ENCODE data around the gene CPTP.
A peak's percentile ranks its signal among the peaks of the same experiment; 100 is the strongest.
"Not testable (repeated sequence)": the region's sequence is repeated elsewhere in the genome, so short reads cannot be mapped to it uniquely, and the experiment has no call there.

The CPTP gene

DNA sequence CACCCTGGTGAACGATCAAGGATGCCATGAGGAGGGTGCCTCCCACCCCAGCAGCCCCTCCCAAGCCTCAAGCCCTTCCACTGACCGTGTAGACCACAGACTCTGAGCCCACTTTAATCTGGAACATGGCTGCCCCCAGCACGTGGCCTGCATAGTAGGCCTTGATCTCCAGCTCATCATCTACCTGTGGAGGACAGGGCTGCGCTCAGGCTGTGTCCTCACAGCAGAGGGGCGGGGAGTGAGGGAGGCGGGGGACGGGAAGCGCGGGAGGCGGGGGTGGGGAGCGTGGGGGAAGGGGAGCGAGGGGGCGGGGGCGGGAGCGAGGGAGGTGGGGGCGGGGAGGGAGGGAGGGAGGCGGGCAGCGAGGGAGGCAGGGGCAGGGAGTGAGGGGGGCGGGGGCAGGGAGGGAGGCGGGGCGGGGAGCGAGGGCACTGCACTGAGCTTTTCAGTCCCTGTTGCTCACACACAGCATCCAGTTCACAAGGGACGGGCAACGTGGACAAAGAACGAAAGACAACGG, 9.1 kb upstream of the CPTP start:
- Mint-ChIP-seq H3K36me3 (ENCODE audit: low read depth) (peaks cover 22% of the 10 kb centered on the region), H3K4me3 (peak overlapping the region in 2 of 3 experiments; percentile 24 to 30), H3K27ac (peak overlapping the region in 2 of 3 experiments; percentile 67 to 74), H3K4me1 (peaks cover 16% of the 10 kb centered on the region), H3K9me3 (no peaks in the 10 kb centered on the region), H3K27me3 (ENCODE audit: low read depth) (no peaks in the 10 kb centered on the region)
- TF ChIP-seq, protein P1, sequence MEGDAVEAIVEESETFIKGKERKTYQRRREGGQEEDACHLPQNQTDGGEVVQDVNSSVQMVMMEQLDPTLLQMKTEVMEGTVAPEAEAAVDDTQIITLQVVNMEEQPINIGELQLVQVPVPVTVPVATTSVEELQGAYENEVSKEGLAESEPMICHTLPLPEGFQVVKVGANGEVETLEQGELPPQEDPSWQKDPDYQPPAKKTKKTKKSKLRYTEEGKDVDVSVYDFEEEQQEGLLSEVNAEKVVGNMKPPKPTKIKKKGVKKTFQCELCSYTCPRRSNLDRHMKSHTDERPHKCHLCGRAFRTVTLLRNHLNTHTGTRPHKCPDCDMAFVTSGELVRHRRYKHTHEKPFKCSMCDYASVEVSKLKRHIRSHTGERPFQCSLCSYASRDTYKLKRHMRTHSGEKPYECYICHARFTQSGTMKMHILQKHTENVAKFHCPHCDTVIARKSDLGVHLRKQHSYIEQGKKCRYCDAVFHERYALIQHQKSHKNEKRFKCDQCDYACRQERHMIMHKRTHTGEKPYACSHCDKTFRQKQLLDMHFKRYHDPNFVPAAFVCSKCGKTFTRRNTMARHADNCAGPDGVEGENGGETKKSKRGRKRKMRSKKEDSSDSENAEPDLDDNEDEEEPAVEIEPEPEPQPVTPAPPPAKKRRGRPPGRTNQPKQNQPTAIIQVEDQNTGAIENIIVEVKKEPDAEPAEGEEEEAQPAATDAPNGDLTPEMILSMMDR (IDR thresholded peaks at IDR 0.05; ENCODE audit: unreplicated experiment in 3 of 3) = no peak

DNA sequence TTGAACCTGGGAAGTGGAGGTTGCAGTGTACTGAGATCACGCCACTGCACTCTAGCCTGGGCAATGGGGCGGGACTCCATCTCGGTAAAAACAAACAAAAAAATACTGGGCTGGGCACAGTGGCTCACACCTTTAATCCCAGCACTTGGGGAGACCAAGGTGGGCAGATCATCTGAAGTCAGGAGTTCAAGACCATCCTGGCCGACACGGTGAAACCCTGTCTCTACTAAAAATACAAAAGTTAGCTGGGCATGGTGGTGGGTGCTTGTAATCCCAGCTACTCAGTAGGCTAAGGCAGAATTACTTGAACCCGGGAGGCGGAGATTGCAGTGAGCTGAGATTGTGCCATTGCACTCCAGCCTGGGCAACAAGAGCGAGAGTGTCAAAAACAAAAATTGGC, 8.4 kb upstream of the CPTP start:
- H3K27ac Mint-ChIP-seq = peak overlapping the region in 1 of 3 experiments; percentile 74
- not testable (repeated sequence) for H3K9me3 Mint-ChIP-seq; H3K27me3 Mint-ChIP-seq (ENCODE audit: low read depth); H3K4me3 Mint-ChIP-seq
- peaks cover 16% of the 10 kb centered on the region for H3K4me1 Mint-ChIP-seq
- H3K36me3 Mint-ChIP-seq (ENCODE audit: low read depth) = peaks cover 22% of the 10 kb centered on the region

DNA sequence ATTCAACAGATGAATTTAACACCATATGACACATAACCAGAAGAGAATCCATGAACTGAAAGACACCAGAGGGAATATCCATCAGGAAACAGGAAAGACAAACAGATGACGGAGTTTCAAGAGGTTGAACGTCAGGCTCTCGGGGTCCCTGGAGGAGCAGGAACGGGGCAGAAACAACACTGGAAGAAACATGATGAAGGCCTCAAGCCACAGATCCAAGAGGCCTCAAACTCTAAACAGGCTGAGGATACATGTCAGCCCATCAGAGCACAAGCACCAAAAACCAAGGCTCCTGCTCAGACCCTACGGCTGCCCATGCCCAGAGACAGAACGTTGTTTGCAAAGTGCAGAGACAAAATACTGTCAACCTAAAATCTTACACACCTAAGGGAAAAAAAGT, 7.2 kb upstream of the CPTP start:
- peaks cover 22% of the 10 kb centered on the region for H3K36me3 Mint-ChIP-seq (ENCODE audit: low read depth)
- H3K27ac Mint-ChIP-seq = no peak overlapping the region

DNA sequence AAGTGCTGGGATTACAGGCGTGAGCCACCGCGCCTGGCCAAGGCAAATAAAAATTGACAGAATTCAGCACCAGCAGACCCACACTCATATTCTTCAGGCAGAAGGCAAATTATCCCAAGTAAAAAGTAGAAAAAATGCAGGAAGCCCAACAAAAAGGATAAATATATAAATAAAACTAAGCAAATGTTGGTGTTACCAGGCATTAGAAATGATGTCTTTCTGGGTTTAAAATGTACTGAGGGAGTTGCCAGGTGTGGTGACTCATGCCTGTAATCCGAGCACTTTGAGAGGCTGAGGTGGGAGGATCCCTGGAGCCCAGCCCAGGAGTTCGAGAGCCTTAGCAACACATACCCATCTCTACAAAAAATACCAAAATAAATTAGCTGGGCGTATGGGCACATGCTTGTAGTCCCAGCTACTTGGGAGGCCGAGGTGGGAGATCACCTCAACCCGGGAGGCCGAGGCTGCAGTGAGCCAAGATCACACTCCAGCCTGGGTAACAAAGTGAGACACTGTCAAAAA, 6.4 kb upstream of the CPTP start:
- peaks cover 22% of the 10 kb centered on the region for H3K36me3 Mint-ChIP-seq (ENCODE audit: low read depth)
- no peaks in the 10 kb centered on the region for H3K27me3 Mint-ChIP-seq (ENCODE audit: low read depth)
- H3K9me3 Mint-ChIP-seq = no peaks in the 10 kb centered on the region
- H3K4me1 Mint-ChIP-seq = peaks cover 26% of the 10 kb centered on the region
- H3K27ac Mint-ChIP-seq = peak overlapping the region in 1 of 3 experiments; percentile 48
- H3K4me3 Mint-ChIP-seq = peak overlapping the region in 1 of 3 experiments; percentile 50
- TF ChIP-seq, protein P1 (IDR thresholded peaks at IDR 0.05; ENCODE audit: unreplicated experiment in 3 of 3) = no peak

More for the DNA sequence above, 7.2 kb upstream of the CPTP start:
- H3K4me3 Mint-ChIP-seq = peak overlapping the region in 1 of 3 experiments; percentile 12
- H3K4me1 Mint-ChIP-seq = peaks cover 20% of the 10 kb centered on the region
- H3K9me3 Mint-ChIP-seq = no peaks in the 10 kb centered on the region
- TF ChIP-seq, protein P1 (IDR thresholded peaks at IDR 0.05; ENCODE audit: unreplicated experiment in 3 of 3) = no peak
- H3K27me3 Mint-ChIP-seq (ENCODE audit: low read depth) = no peaks in the 10 kb centered on the region

DNA sequence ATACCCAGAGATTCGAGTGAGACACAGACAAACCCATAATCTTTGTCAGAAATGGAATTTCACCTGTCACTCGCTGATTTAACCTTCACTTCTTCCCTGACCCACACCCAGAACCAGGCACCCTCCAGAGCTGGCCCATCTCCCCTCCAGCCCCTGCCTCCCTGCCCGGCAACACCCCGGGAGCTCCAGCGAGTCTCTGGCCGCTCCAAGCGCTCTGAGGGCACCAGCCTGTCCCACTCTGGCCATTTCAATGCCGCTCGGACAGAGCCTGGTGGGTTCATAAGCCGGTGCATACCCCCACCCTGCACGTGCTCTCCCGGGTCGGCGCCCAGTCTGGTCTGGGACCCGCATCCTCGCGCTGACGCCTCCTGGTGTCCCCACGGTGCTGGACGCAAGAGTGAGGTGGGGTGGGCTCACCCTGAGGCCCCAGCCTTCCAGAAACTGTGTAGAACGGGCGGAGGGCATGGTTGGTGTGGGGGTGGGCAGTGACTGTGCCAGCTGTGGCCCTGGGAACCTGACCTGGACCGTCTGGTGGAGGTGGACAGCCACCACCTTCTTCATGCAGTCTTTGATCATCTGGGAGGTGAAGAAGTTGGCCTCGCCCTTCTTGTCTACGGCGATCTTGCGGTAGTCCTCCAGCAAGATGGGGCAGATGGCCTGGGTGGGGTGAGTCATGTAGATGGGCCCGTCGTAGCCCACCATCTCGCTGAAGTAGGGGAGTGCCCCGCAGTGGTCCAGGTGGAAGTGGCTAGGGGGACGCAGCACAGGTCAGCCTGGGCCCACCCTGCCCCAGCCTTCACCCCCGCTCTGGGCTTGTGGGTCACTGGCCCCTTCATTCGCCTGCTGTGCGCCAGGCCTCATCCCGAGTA, 5.6 kb upstream of the CPTP start:
- Mint-ChIP-seq H3K4me3 (peak overlapping the region in 2 of 3 experiments; percentile 26 to 48), H3K36me3 (ENCODE audit: low read depth) (peaks cover 19% of the 10 kb centered on the region), H3K4me1 (peaks cover 32% of the 10 kb centered on the region), H3K9me3 (no peaks in the 10 kb centered on the region), H3K27ac (peak overlapping the region in 1 of 3 experiments; percentile 48), H3K27me3 (ENCODE audit: low read depth) (no peaks in the 10 kb centered on the region)
- TF ChIP-seq, protein P1 (IDR thresholded peaks at IDR 0.05; ENCODE audit: unreplicated experiment in 3 of 3) = no peak

DNA sequence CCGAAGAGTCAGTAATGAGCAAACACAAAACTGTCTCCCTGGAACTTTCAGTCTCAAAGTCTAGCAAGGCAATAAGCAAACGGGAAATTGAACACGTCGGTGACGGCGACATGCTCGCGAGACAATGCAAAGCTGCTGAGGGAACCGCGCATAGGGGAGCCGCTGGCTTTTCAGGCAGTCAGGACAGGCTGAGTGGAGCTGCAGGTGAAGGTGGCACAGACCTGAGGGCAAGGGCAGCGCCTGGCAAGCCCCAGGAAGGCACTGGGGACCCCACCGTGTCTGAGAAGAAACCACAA, 5.0 kb upstream of the CPTP start:
- TF ChIP-seq, protein P1 (IDR thresholded peaks at IDR 0.05; ENCODE audit: unreplicated experiment in 3 of 3) = no peak
- Mint-ChIP-seq H3K4me1 (peaks cover 32% of the 10 kb centered on the region), H3K27me3 (ENCODE audit: low read depth) (no peaks in the 10 kb centered on the region), H3K9me3 (no peaks in the 10 kb centered on the region), H3K36me3 (ENCODE audit: low read depth) (peaks cover 19% of the 10 kb centered on the region), H3K4me3 (peak overlapping the region in 2 of 3 experiments; percentile 26 to 48), H3K27ac (no peak overlapping the region)

Measured in nephron (organoid).